ENCODE measurements around the gene ANKRD10.

The ANKRD10 gene

DNA sequence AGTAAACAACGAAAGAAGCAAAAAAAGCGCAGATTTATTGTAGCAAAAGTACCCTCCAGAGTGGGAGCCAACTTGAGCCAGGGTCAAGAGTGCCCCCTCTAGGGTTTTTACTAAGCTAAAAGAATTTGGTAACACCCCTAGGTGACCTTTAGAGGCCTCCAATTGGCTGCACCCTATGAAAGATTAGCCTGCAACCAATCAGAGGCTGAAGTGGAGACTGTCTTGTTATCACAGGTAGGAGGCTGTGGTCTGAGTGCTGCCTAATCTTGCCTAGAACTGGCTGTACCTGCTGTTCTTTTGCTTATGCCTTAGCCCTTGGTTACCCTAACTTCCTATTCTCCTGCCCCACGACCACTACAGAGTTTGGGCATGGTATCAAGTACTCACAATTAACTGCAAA, 38.3 kb downstream of the ANKRD10 start:
- H3K27ac ChIP-seq = no peak overlapping the region
- TF ChIP-seq, protein P1, sequence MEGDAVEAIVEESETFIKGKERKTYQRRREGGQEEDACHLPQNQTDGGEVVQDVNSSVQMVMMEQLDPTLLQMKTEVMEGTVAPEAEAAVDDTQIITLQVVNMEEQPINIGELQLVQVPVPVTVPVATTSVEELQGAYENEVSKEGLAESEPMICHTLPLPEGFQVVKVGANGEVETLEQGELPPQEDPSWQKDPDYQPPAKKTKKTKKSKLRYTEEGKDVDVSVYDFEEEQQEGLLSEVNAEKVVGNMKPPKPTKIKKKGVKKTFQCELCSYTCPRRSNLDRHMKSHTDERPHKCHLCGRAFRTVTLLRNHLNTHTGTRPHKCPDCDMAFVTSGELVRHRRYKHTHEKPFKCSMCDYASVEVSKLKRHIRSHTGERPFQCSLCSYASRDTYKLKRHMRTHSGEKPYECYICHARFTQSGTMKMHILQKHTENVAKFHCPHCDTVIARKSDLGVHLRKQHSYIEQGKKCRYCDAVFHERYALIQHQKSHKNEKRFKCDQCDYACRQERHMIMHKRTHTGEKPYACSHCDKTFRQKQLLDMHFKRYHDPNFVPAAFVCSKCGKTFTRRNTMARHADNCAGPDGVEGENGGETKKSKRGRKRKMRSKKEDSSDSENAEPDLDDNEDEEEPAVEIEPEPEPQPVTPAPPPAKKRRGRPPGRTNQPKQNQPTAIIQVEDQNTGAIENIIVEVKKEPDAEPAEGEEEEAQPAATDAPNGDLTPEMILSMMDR (conservative IDR thresholded peaks at IDR 0.05) = 0 out of 2 replicates have a peak, but pooled peaks have one; percentile 10

GRCh38 chr13:110875241-110875640, 39.6 kb downstream of the ANKRD10 start:
- TF ChIP-seq, protein P1 (conservative IDR thresholded peaks at IDR 0.05) = no peak
- H3K27ac ChIP-seq = peak overlapping the region; percentile 61

- TF ChIP-seq, protein P1 (conservative IDR thresholded peaks at IDR 0.05) = peak; percentile 17; the same call in 1 of the 2 replicates
- peak overlapping the region; percentile 61 for H3K27ac ChIP-seq
Measured at GRCh38 chr13:110874508-110874960, 40.3 kb downstream of the ANKRD10 start.

- TF ChIP-seq, protein P1 (conservative IDR thresholded peaks at IDR 0.05) = no peak
- peak overlapping the region; percentile 61 for H3K27ac ChIP-seq
Measured at GRCh38 chr13:110873639-110874507, 41.0 kb downstream of the ANKRD10 start.

DNA sequence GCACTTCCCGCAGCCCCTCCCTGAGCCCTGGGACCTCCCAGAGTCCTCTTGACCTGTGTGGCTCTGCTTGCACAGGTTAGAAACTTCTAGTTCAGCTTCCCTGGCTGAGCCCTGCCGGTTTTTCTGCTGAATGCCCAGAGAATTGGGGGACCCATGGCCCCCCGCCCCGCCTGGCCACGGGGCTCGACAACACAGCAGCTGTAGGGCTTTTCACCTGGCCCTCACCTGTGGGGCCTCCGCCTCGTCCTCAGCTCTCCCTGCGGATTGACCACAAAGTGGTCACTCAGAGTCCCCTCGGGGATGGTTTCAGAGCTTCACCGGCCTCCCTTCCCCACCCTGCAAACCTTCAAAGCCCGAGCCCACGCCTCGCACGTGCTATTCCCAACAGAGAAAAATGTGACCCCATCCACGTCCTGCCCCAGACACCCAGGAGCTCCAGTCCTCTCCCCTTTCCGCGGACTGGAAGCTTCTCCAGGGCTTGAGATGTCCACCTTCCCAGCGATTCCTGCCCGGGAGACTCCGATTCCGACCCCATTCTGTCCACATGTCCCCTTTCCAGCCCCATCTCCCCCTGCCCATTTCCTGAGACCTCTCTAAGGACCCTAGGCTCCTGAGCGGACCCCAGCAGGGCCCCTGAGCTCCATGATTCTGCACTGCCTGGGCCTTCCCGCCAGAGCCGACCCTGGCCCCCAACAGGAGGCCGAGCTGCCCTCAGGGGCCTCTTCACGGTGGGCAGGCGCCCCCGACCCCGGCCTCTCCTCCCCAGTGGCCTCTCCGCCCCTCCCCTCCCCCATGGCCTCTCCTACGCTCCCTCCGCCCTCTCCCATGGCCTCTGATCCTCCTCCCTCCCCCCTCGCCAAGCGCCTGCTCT, 41.9 kb downstream of the ANKRD10 start:
- TF ChIP-seq, protein P1 (conservative IDR thresholded peaks at IDR 0.05) = no peak
- H3K27ac ChIP-seq = no peak overlapping the region

DNA sequence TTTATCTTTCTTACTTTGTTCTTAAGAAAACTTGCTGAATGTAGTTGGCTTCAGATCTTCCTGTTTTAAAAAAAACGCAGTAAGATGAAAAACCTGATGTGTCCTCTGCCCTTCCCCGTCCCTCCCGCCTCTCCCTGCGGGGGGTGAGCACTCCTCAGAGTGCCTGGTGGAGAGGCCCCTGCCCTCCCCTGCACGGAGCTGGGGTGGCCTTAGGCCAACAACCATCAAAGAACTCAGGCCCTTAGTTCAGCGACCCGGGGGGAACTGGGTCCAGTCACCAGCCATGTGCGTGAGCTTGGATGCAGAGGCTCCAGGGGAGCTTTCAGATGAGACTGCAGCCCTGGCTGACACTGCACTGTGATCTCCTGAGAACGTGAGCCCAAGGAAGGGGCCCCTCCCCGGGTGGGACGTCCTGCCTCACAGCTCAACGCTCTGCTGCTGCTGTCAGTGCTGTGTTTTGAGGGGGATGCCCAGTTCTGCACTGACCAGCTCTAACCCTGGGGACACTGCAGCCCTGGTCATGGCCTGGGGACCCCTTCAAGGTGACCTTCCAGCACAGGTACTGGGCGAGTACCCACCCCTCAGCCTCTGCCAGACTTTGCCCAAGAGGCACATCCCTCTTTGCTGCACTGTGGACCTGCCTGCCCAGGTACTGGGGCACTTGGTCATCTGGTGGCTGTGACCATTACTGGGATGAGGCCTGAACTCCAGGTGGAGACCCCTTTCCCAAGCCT, 42.7 kb downstream of the ANKRD10 start:
- TF ChIP-seq, protein P1 (conservative IDR thresholded peaks at IDR 0.05) = no peak
- peak overlapping the region; percentile 0; the same call in 1 of the 2 replicates for H3K27ac ChIP-seq
